ENCODE measurements around the gene CHI3L1. TPM values are rescaled to one million over a fixed set of nuclear protein-coding genes. Genes with fewer than 3 reads are reported as not detected.

Gene CHI3L1
- total RNA-seq, 1 donor: 3.0 TPM

DNA sequence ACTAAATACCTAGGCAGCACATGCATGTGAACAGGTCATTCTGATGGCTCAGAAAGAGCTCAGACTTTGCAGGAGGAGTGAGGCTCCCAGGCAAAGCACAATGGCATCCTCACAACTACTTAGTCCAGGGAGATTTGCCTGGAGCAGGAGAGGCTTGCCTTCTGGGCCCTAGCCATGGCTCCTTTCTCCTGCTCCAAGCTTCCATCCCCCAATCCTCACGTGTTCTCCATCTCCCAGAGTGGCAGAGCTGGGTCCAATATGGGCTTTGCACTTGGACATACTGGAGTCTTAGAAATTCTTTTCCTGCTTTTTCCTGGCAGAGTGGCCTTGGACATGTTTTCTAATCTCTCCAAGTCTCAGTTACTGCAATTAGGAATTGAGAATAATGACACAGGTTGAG lies 26.7 kb downstream of the CHI3L1 start:
- TF ChIP-seq, protein P1, sequence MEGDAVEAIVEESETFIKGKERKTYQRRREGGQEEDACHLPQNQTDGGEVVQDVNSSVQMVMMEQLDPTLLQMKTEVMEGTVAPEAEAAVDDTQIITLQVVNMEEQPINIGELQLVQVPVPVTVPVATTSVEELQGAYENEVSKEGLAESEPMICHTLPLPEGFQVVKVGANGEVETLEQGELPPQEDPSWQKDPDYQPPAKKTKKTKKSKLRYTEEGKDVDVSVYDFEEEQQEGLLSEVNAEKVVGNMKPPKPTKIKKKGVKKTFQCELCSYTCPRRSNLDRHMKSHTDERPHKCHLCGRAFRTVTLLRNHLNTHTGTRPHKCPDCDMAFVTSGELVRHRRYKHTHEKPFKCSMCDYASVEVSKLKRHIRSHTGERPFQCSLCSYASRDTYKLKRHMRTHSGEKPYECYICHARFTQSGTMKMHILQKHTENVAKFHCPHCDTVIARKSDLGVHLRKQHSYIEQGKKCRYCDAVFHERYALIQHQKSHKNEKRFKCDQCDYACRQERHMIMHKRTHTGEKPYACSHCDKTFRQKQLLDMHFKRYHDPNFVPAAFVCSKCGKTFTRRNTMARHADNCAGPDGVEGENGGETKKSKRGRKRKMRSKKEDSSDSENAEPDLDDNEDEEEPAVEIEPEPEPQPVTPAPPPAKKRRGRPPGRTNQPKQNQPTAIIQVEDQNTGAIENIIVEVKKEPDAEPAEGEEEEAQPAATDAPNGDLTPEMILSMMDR (IDR thresholded peaks at IDR 0.05; ENCODE audit: insufficient read depth, low read length): no peak
- no peak for DNase-seq (ENCODE audit: low read depth)
- no peak overlapping the region for H3K4me3 ChIP-seq (ENCODE audit: low read depth, low read length)

- H3K4me3 ChIP-seq (ENCODE audit: low read depth, low read length): no peak overlapping the region
- TF ChIP-seq, protein P1 (IDR thresholded peaks at IDR 0.05; ENCODE audit: insufficient read depth, low read length): no peak
- no peak for DNase-seq (ENCODE audit: low read depth)
Observed at GRCh38 chr1:203158960-203159665, 27.4 kb downstream of the CHI3L1 start.

- TF ChIP-seq, protein P1 (IDR thresholded peaks at IDR 0.05; ENCODE audit: insufficient read depth, low read length): no peak
- DNase-seq (ENCODE audit: low read depth): no peak
- no peak overlapping the region for H3K4me3 ChIP-seq (ENCODE audit: low read depth, low read length)
Observed at GRCh38 chr1:203158423-203158822, 28.1 kb downstream of the CHI3L1 start.

DNA sequence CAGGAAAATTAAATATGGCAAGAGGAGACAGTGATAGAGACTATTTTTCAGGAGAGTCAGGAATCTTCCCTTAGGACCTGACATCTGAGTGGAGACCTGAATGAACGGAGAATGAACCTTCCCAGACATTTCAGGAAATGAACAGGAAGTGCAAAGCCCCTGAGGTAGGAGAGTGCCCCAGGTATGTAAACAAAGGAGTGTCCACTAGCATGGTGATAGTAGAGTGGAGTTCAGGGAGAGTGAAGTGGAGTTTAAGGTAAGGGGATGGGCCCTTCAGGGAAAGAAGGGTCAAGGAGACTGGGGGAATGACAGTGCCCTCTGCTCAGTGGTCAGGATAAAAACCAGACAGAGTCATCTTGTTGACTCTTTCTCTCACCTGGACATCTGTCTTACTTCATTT lies 30.2 kb downstream of the CHI3L1 start:
- no peak overlapping the region for H3K4me3 ChIP-seq (ENCODE audit: low read depth, low read length)
- no peak for DNase-seq (ENCODE audit: low read depth)
- TF ChIP-seq, protein P1 (IDR thresholded peaks at IDR 0.05; ENCODE audit: insufficient read depth, low read length): no peak

- TF ChIP-seq, protein P1 (IDR thresholded peaks at IDR 0.05; ENCODE audit: insufficient read depth, low read length): no peak
- H3K4me3 ChIP-seq (ENCODE audit: low read depth, low read length): no peak overlapping the region
- no peak for DNase-seq (ENCODE audit: low read depth)
Observed at GRCh38 chr1:203153989-203154821, 32.3 kb downstream of the CHI3L1 start.

- no peak for DNase-seq (ENCODE audit: low read depth)
- TF ChIP-seq, protein P1 (IDR thresholded peaks at IDR 0.05; ENCODE audit: insufficient read depth, low read length): no peak
- H3K4me3 ChIP-seq (ENCODE audit: low read depth, low read length): no peak overlapping the region
Observed at GRCh38 chr1:203153051-203153988, 33.2 kb downstream of the CHI3L1 start.
